Kasumi-1 (cell line): Measurements from ENCODE around the gene LIX1L.

ENCODE experiments used
- DNase-seq, 2 experiments: peaks; one replicate each; lab custom pipeline; 2025; lab: John Stamatoyannopoulos, UW

The LIX1L gene

DNA sequence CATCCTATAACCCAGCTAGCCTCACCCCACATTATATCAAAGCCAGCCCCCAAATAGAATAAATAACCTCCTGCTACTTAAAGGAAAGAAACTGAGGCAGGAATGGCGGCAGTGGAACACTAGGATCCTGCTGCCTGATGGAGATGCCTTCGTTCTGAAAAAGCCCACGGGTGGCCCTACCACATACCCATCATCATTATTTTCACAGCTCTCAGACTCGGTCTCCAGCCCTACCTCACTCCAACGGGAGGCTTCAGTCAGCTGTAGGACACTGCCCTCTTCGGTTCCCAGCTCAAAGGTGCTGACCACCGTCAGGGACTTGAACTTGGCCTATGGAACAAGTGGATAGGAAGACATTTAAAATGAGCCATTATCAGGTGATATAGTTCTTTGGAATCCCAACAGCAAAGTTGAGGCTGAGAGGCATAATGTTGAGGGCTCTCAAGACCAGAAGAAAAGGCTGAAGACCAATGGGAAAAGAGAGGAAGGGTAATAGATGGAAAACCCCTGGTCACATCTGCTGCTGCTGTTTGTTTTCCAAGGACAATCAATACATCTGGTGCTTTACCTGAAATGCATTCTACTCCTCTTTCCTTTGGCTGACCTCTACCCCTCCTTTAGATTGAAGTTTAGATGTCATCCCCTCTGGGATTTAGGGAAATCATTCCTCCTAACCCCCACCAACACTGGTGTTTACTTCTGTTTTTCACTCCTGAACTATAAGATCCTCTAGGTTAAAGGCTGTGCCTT is 64.3 kb downstream of the LIX1L start:
- DNase-seq: no peak

- no peak for DNase-seq
These were observed 65.2 kb downstream of the LIX1L start for GRCh38 chr1:145892486-145893087.

- DNase-seq: peak; percentile 82 to 84
These were observed 66.0 kb downstream of the LIX1L start for GRCh38 chr1:145891587-145892485.

GRCh38 chr1:145891143-145891542 is 66.7 kb downstream of the LIX1L start:
- DNase-seq: no peak

DNA sequence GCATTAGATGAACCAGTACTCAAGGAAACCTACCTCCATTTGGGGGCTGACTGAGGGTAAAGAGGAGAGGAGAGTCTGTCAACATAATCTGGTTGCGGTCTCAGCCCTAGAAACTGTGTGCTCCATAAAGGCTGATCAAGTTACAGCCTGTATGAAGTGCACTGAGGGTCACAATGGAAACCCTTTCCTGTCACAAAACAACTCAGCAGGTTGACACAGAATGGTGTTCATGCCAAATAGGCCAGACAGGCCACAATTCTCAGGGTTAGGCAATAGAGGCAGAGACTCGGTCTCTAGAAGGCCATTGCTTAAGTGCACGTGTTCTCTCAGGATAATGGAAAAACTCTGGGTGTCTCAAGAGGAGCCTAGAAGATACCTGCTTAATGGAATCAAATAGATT is 68.1 kb downstream of the LIX1L start:
- DNase-seq: no peak

- no peak for DNase-seq
These were observed 70.2 kb downstream of the LIX1L start for GRCh38 chr1:145887631-145888030.

- DNase-seq: no peak
These were observed 71.0 kb downstream of the LIX1L start for GRCh38 chr1:145886816-145887215.

GRCh38 chr1:145886390-145886789 is 71.4 kb downstream of the LIX1L start:
- no peak for DNase-seq

DNA sequence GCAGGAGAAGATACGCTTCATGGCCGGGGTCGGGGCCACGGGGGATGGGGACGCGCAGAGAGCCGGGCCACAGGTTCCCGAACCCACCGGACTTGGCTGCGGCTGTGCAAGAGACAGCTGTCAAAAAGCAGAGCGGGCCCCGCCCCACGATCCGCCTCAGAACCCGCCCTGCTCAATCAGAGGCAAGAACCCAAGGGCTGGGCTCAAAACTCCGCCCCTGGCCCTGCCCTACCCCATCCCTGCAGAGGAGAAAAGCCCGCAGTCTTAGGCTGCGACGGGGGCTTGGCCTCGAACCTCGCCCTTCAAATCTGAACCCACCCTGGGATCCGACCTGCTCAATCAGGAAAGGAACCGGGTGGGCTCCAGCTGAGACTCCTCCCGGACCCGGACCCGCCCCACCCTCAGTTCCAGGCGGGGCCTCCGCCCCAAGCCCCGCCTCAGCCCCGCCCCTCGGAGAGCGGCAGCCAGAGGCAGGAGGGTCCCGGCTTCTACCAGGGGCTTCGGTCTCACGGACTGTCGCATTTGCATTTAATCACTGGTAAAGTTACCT is 72.0 kb downstream of the LIX1L start, which contains the start of gene ANKRD35:
Gene ANKRD35, minus strand, starts transcription at position 129 of the 550 bp plus-strand sequence. Its CDS starts 108 bp downstream, at position 21.
- DNase-seq: peak; percentile 34 to 66

GRCh38 chr1:145884675-145885074 is 73.1 kb downstream of the LIX1L start:
- no peak for DNase-seq
